Measurements from ENCODE around the gene IL16.

IL16 gene

DNA sequence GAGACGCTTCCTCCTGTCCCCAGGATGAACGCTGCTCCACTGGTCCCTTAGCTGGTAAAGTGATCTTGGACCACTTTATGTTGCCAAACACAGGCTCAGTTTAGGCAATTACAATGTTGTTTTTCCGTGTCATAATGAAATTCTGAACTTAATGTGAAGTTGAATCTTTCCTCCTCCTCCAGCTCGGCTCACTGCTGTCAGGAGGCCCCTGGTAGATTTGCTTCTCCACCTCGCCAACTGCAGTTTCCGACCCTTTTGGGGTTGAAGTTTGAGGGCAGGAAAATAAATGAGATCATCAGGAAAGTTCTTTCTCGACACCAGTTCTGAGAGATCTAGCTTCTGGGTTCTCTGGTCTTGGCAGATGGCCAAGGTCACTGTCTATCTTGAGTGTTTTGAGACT, 34.8 kb upstream of the IL16 start:
- Histone ChIP-seq H3K27ac (no peak overlapping the region), H3K9me3 (ENCODE audit: severe bottlenecking) (no peaks in the 10 kb centered on the region), H3K36me3 (no peaks in the 10 kb centered on the region), H3K27me3 (ENCODE audit: insufficient read depth, low read depth, severe bottlenecking) (no peaks in the 10 kb centered on the region), H3K4me3 (ENCODE audit: low read depth, low read length) (no peak overlapping the region)
- DNase-seq = no peak
- TF ChIP-seq, protein P1, sequence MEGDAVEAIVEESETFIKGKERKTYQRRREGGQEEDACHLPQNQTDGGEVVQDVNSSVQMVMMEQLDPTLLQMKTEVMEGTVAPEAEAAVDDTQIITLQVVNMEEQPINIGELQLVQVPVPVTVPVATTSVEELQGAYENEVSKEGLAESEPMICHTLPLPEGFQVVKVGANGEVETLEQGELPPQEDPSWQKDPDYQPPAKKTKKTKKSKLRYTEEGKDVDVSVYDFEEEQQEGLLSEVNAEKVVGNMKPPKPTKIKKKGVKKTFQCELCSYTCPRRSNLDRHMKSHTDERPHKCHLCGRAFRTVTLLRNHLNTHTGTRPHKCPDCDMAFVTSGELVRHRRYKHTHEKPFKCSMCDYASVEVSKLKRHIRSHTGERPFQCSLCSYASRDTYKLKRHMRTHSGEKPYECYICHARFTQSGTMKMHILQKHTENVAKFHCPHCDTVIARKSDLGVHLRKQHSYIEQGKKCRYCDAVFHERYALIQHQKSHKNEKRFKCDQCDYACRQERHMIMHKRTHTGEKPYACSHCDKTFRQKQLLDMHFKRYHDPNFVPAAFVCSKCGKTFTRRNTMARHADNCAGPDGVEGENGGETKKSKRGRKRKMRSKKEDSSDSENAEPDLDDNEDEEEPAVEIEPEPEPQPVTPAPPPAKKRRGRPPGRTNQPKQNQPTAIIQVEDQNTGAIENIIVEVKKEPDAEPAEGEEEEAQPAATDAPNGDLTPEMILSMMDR (IDR thresholded peaks at IDR 0.05; ENCODE audit: low read depth, low read length) = no peak

DNA sequence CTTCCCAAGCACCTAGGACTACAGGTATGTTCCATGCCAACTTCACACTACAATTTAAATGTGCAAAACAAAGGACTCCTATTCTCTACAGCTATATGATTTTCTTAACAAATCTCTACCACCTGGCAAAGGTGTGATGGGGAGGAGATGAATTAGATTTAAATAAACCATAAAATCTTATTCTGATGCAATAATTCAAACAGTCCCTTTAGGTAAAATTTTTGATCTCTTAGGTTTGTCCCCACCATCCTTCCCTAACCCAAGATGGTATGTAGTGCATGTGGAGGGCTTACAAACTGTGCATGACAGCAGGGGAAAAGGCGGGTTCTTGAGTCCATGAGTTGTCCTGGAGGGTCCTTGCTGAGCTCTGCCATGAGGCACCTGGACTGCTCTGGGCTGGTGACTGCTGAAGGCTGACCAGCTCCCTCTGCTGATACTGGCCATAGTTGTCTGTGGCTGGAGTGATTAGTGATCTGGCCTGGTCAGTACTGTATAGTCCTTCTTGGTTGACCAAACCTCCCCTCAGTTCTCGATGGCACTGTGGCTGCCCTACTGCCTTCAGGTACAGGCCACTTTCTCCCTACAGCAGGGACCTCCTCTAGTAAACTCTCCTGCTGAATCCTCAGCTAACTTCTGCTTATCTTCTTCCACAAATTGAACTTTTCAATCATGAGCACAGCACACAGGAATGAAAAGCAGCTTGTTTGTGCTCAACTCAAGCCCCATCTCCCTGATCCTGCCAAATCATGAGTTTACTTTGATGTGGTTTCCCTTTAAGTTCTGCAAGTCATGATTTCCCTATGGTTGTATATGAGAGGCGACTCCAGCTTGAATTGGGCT, 32.5 kb upstream of the IL16 start:
- H3K4me3 ChIP-seq (ENCODE audit: low read depth, low read length) = no peak overlapping the region
- H3K9me3 ChIP-seq (ENCODE audit: severe bottlenecking) = no peaks in the 10 kb centered on the region
- TF ChIP-seq, protein P1 (IDR thresholded peaks at IDR 0.05; ENCODE audit: low read depth, low read length) = peak; percentile 38; the same call in 1 of the 2 replicates
- no peaks in the 10 kb centered on the region for H3K36me3 ChIP-seq
- H3K27ac ChIP-seq = no peak overlapping the region
- H3K27me3 ChIP-seq (ENCODE audit: insufficient read depth, low read depth, severe bottlenecking) = no peaks in the 10 kb centered on the region
- DNase-seq = peak; percentile 10

DNA sequence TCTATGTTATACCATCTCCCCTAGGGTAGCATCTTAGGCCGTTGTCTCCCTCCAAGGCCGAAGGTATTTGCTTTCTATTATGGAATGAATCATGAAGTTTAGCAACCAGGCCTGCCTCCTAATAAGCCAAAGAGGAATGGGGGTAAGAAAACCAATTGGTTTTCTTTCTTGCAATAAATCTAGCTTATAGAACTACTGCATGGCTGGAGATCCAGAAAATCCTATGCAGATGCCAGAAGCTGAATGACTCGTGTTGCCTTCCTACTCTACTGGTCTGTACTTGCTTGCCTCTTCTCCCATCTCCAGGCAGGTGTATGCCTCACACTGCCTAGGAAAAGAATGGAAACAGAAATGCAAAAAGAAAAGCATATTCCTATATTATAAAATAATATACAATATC, 31.1 kb upstream of the IL16 start:
- no peaks in the 10 kb centered on the region for H3K27me3 ChIP-seq (ENCODE audit: insufficient read depth, low read depth, severe bottlenecking)
- H3K36me3 ChIP-seq = no peaks in the 10 kb centered on the region
- no peak overlapping the region for H3K4me3 ChIP-seq (ENCODE audit: low read depth, low read length)
- DNase-seq = no peak
- TF ChIP-seq, protein P1 (IDR thresholded peaks at IDR 0.05; ENCODE audit: low read depth, low read length) = no peak
- H3K9me3 ChIP-seq (ENCODE audit: severe bottlenecking) = no peaks in the 10 kb centered on the region
- no peak overlapping the region for H3K27ac ChIP-seq

DNA sequence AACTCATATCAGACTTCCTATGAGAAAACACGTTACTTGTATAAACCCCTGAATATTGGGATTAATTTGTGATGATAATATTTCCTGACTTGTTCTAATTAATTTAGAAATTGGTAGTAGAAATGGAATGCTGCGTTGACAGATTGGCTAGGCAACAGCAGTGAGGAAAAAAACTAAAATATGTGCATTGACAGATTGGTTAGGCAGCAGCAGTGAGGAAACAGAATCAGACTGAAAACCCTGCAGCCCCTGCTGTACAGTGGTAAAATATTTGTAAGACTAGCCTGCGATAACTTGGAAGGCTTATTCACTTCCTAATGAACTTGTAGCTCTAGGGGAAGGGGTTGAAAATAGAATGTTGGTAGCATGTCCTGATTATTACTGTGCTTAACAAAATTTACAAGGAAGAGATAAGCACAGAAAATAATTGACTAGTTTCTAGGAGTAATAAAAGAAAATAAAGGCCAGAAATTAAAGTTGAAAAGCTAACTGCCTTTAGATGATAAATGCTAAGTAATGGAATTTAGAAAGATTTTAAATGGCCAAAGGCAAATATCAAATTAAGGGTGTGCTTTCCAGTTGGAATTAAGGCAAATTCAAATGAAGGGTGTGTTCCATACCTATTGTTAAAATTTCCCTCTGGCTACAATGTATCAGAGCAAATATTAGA, 29.9 kb upstream of the IL16 start:
- no peaks in the 10 kb centered on the region for H3K27me3 ChIP-seq (ENCODE audit: insufficient read depth, low read depth, severe bottlenecking)
- TF ChIP-seq, protein P1 (IDR thresholded peaks at IDR 0.05; ENCODE audit: low read depth, low read length) = no peak
- no peaks in the 10 kb centered on the region for H3K36me3 ChIP-seq
- H3K4me3 ChIP-seq (ENCODE audit: low read depth, low read length) = no peak overlapping the region
- no peaks in the 10 kb centered on the region for H3K9me3 ChIP-seq (ENCODE audit: severe bottlenecking)
- no peak for DNase-seq
- H3K27ac ChIP-seq = no peak overlapping the region

DNA sequence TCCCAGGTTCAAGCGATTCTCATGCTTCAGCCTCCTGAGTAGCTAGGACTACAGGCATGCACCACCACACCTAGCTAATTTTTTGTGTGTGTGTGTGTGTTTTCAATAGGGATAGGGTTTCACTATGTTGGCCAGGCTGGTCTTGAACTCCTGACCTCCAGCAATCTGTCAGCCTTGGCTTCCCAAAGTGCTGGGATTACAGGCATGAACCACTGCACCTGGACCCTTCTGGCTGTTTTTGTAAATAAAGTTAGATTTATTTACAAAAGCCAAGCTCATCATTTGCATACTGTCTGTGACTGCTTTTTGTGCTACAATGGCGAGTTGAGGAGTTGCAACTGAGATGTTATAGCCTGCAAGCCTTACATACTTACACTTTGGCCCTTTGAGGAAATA, 28.6 kb upstream of the IL16 start:
- no peaks in the 10 kb centered on the region for H3K9me3 ChIP-seq (ENCODE audit: severe bottlenecking)
- no peaks in the 10 kb centered on the region for H3K36me3 ChIP-seq
- TF ChIP-seq, protein P1 (IDR thresholded peaks at IDR 0.05; ENCODE audit: low read depth, low read length) = no peak
- H3K4me3 ChIP-seq (ENCODE audit: low read depth, low read length) = no peak overlapping the region
- no peaks in the 10 kb centered on the region for H3K27me3 ChIP-seq (ENCODE audit: insufficient read depth, low read depth, severe bottlenecking)
- H3K27ac ChIP-seq = no peak overlapping the region
- no peak for DNase-seq

All from WERI-Rb-1 (cell line).